HG02870 (cell line): ENCODE measurements around the gene SLK.

Experiments
- ATAC-seq: cut with Tn5 transposase; IDR thresholded peaks from one replicate; pipeline ENCODE4 v1.9.1; 2021; ENCODE audit warnings: mild to moderate bottlenecking, moderate library complexity; ENCODE audit not compliant: unreplicated experiment

Gene SLK

GRCh38 chr10:103966671-103967447 lies at the start of gene SLK:
Gene SLK, plus strand, starts transcription at chr10:103967140. Its CDS starts 606 bp downstream, at chr10:103967746.
- ATAC-seq, result peak; percentile 82

- ATAC-seq, result peak; percentile 19
These were observed 49.5 kb upstream of the SLK start for GRCh38 chr10:103917302-103918052.

- ATAC-seq, result peak; percentile 88
These were observed 48.7 kb upstream of the SLK start, which contains the start of gene STN1 for GRCh38 chr10:103918053-103918846. Gene STN1, minus strand, starts transcription at chr10:103918184. Its CDS starts 590 bp downstream, at chr10:103917594.

- ATAC-seq, result no peak
These were observed 47.3 kb upstream of the SLK start for GRCh38 chr10:103919648-103920025.

GRCh38 chr10:103921248-103921647 lies 45.7 kb upstream of the SLK start:
- no peak for ATAC-seq

GRCh38 chr10:103921750-103922195 lies 45.2 kb upstream of the SLK start:
- ATAC-seq, result no peak

- no peak for ATAC-seq
These were observed 44.3 kb upstream of the SLK start for GRCh38 chr10:103922659-103923058.

- ATAC-seq, result no peak
These were observed 43.4 kb upstream of the SLK start for GRCh38 chr10:103923502-103923901.

GRCh38 chr10:103925591-103925990 lies 41.3 kb upstream of the SLK start:
- ATAC-seq, result no peak

- ATAC-seq, result no peak
These were observed 40.1 kb upstream of the SLK start for GRCh38 chr10:103926722-103927319.

- no peak for ATAC-seq
These were observed 38.2 kb upstream of the SLK start for GRCh38 chr10:103928784-103929183.

- ATAC-seq, result no peak
These were observed 37.5 kb upstream of the SLK start for GRCh38 chr10:103929381-103929921.

GRCh38 chr10:103930449-103930848 lies 36.5 kb upstream of the SLK start:
- ATAC-seq, result no peak

GRCh38 chr10:103930881-103931280 lies 36.1 kb upstream of the SLK start:
- no peak for ATAC-seq

GRCh38 chr10:103931603-103932002 lies 35.3 kb upstream of the SLK start:
- no peak for ATAC-seq

- no peak for ATAC-seq
These were observed 34.7 kb upstream of the SLK start for GRCh38 chr10:103932271-103932670.

- no peak for ATAC-seq
These were observed 34.0 kb upstream of the SLK start for GRCh38 chr10:103932971-103933370.

GRCh38 chr10:103933557-103934121 lies 33.3 kb upstream of the SLK start:
- no peak for ATAC-seq

GRCh38 chr10:103934308-103934707 lies 32.6 kb upstream of the SLK start:
- ATAC-seq, result no peak

GRCh38 chr10:103936022-103936421 lies 30.9 kb upstream of the SLK start:
- ATAC-seq, result no peak
